NB4 (cell line): ENCODE data around the gene SMARCAL1.

ENCODE experiments used
- MYC ChIP-seq: IDR thresholded peaks from 2 replicates; pipeline ENCODE4 v1.6.1; 2011; ENCODE audit warnings: low read depth, low read length
- POLR2A ChIP-seq: IDR thresholded peaks from 2 replicates; pipeline ENCODE4 v1.6.1; 2011; ENCODE audit warnings: mild to moderate bottlenecking; ENCODE audit not compliant: insufficient read length; ENCODE audit errors: extremely low read depth
- TF ChIP-seq, protein P1 (sequence below): IDR thresholded peaks from one replicate; pipeline ENCODE4 v1.5.1; 2012; ENCODE audit warnings: low read depth, low read length
- TF ChIP-seq, protein P2 (sequence below): IDR thresholded peaks from 2 replicates; pipeline ENCODE4 v1.6.1; 2011; ENCODE audit warnings: low read depth, low read length

DNA sequence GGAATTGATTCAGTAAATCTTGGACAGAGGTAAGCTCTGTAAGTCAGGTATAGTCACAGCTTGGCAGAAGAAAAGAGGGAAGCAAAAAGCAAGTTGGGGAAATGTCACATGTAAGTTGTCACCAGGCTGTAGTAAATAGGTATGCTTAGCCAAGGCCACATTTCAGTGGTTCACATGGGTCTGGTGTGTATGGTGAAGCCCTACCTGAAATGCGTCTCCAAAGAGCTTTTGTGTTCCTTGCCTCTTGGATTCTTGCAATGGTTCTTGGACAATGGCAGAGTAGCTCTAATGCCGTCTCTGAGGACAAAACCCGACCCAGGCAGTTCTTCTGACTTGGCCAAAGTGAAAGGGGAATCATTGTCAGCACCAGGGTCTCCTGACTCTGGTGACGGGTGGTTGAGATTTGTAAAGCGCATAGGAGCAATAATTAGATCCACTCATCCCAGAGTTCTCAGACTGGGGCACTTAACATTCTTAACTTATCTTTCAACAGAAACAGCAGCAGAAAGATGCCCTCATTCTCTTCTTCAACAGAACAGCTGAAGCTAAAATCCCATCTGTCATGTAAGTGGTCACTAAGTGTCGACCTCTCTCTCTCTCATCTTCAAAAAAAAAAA is 51.9 kb downstream of the SMARCAL1 start:
- TF ChIP-seq, protein P1, sequence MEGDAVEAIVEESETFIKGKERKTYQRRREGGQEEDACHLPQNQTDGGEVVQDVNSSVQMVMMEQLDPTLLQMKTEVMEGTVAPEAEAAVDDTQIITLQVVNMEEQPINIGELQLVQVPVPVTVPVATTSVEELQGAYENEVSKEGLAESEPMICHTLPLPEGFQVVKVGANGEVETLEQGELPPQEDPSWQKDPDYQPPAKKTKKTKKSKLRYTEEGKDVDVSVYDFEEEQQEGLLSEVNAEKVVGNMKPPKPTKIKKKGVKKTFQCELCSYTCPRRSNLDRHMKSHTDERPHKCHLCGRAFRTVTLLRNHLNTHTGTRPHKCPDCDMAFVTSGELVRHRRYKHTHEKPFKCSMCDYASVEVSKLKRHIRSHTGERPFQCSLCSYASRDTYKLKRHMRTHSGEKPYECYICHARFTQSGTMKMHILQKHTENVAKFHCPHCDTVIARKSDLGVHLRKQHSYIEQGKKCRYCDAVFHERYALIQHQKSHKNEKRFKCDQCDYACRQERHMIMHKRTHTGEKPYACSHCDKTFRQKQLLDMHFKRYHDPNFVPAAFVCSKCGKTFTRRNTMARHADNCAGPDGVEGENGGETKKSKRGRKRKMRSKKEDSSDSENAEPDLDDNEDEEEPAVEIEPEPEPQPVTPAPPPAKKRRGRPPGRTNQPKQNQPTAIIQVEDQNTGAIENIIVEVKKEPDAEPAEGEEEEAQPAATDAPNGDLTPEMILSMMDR, result no peak
- no peak for TF ChIP-seq POLR2A
- no peak for TF ChIP-seq MYC
- TF ChIP-seq, protein P2, sequence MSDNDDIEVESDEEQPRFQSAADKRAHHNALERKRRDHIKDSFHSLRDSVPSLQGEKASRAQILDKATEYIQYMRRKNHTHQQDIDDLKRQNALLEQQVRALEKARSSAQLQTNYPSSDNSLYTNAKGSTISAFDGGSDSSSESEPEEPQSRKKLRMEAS, result no peak
